Lung (tissue), 16 donors: ENCODE data around the gene BBS5. TPM values are rescaled to one million over a fixed set of nuclear protein-coding genes. Genes with fewer than 3 reads are reported as not detected.
A peak's percentile ranks its signal among the peaks of the same experiment; 100 is the strongest.
"Not testable (repeated sequence)": the region's sequence is repeated elsewhere in the genome, so short reads cannot be mapped to it uniquely, and the experiment has no call there.

Source experiments
- ATAC-seq: fragments of 200-7000 bp; cut with Tn5 transposase; one replicate; pipeline ENCODE4 v1.9.1; 2020; ENCODE audit warnings: moderate number of reproducible peaks; ENCODE audit not compliant: insufficient read depth, low FRiP score
- DNase-seq, 3 donors: peaks; one replicate each; pipeline ENCODE4 v3.0.0-alpha.2; 2013 to 2017
- H3K27ac ChIP-seq, 2 donors: one replicate each; pipeline ENCODE4 v1.5.1; 2013; ENCODE audit warnings: mild to moderate bottlenecking in 2 of 2, moderate library complexity in 2 of 2, control low read depth in 1 of 2, inconsistent platforms in 1 of 2, low read depth in 1 of 2, low read length in 1 of 2
- H3K27me3 ChIP-seq, 3 donors: one replicate each; pipeline ENCODE4 v1.5.1; 2013; ENCODE audit warnings: low read length in 2 of 3; ENCODE audit not compliant: control insufficient read depth in 3 of 3, insufficient read depth in 3 of 3
- H3K36me3 ChIP-seq, 4 donors: one replicate each; pipeline ENCODE4 v1.5.1; 2013; ENCODE audit warnings: low read length in 4 of 4, mild to moderate bottlenecking in 1 of 4, moderate library complexity in 1 of 4; ENCODE audit not compliant: control insufficient read depth in 4 of 4, insufficient read depth in 4 of 4
- H3K4me1 ChIP-seq, 5 donors: one replicate each; pipeline ENCODE4 v1.5.1; 2013; ENCODE audit warnings: low read length in 5 of 5, mild to moderate bottlenecking in 2 of 5, moderate library complexity in 1 of 5; ENCODE audit not compliant: control insufficient read depth in 5 of 5, insufficient read depth in 5 of 5
- H3K4me3 ChIP-seq: one replicate; pipeline ENCODE4 v1.5.1; 2013; ENCODE audit warnings: mild to moderate bottlenecking, control low read depth, moderate library complexity
- H3K9ac ChIP-seq, 2 donors: one replicate each; pipeline ENCODE4 v1.5.1; 2013; ENCODE audit warnings: low read length in 2 of 2, control low read depth in 1 of 2; ENCODE audit not compliant: insufficient read depth in 1 of 2
- H3K9me3 ChIP-seq, 4 donors: one replicate each; pipeline ENCODE4 v1.5.1; 2013; ENCODE audit warnings: low read length in 3 of 4, mild to moderate bottlenecking in 1 of 4, moderate library complexity in 1 of 4; ENCODE audit not compliant: control insufficient read depth in 4 of 4, insufficient read depth in 3 of 4
- CTCF ChIP-seq: IDR thresholded peaks from 2 replicates; pipeline ENCODE4 v1.5.1; 2012; ENCODE audit warnings: mild to moderate bottlenecking; ENCODE audit errors: control extremely low read depth, extremely low read depth
- WGBS, 2 donors: extraction: QIAGEN DNeasy Blood & Tissue Kit; methylation state at CpG; one replicate each; pipeline ENCODE4 v1.1.7; 2013; 5-methylcytosine and 5-hydroxymethylcytosine counted together
- long read RNA-seq, 5 donors: transcript quantifications; one replicate each; lab custom pipeline, GENCODE V29; 2026
- polyA plus RNA-seq, 2 donors: library from polyadenylated mRNA; stranded (reverse); fragments of 200-250 nt; gene quantifications; one replicate each; pipeline ENCODE4 v1.2.1, GENCODE V29; 2013
- total RNA-seq, 2 donors: library from RNA; depleted of rRNA in 1 of 2; stranded (reverse); fragments of >200 nt in 1 of 2; gene quantifications; one replicate each; pipeline ENCODE4 v1.2.1, GENCODE V29; 2014 to 2021
- donor health status: control.
- donor health status: control.
- donor health status: Bipolar disorder and iron deficiency.
- donor health status: healthy.
- donor health status: DM: yes; HTN: yes; CAD: no.

BBS5 gene
- 10 to 100 TPM; 12.5 to 22.5 TPM for total RNA-seq
- polyA plus RNA-seq, result 1 to 10 TPM; 5.1 to 5.5 TPM
- long read RNA-seq, donor 1, partial matches to known transcripts, result 0 of 4 reads
- long read RNA-seq, donor 1, other reads (novel, unspliced or antisense), result 0 of 4 reads
- long read RNA-seq, donor 2, partial matches to known transcripts, result 0 of 2 reads
- long read RNA-seq, donor 2, other reads (novel, unspliced or antisense), result 0 of 2 reads
- long read RNA-seq, donor 3, partial matches to known transcripts, result 0 of 4 reads
- long read RNA-seq, donor 3, other reads (novel, unspliced or antisense), result 0 of 4 reads
- long read RNA-seq, donor 4, result 0 reads
- long read RNA-seq, donor 5, partial matches to known transcripts, result 0 of 1 reads
- long read RNA-seq, donor 5, other reads (novel, unspliced or antisense), result 0 of 1 reads

- ATAC-seq (peak; percentile 92), DNase-seq (peak; percentile 86 to 92 (median 88))
- peak within 1 kb of the TSS; percentile 38 to 49 for H3K27ac ChIP-seq
- H3K27me3 ChIP-seq, result no peaks in the 10 kb centered on the region
- peaks cover 0 to 9% (median 0%) of the 10 kb centered on the region in 5 donors for H3K4me1 ChIP-seq
- 0 to 1% methylated on average over 71 of the region's 71 CpGs for WGBS, 2 donors
- peak within 1 kb of the TSS; percentile 63 to 80 for H3K9ac ChIP-seq
- no peaks in the 10 kb centered on the region for H3K9me3 ChIP-seq
- peak within 1 kb of the TSS; percentile 77 for H3K4me3 ChIP-seq
- peaks cover 7 to 10% (median 8%) of the 10 kb centered on the region in 4 donors for H3K36me3 ChIP-seq
- peak; percentile 26 for TF ChIP-seq CTCF
These were observed at the start of gene BBS5 for GRCh38 chr2:169479257-169480078. Gene BBS5 (plus strand): TSS chr2:169479494. CDS start chr2:169479554, 60 bp downstream.

GRCh38 chr2:169431772-169432171 is 47.5 kb upstream of the BBS5 start:
- H3K27ac ChIP-seq, H3K9ac ChIP-seq, H3K4me3 ChIP-seq, H3K27me3 ChIP-seq, ATAC-seq, DNase-seq, H3K9me3 ChIP-seq, H3K4me1 ChIP-seq, H3K36me3 ChIP-seq: not testable (repeated sequence)

- H3K27ac ChIP-seq, H3K9me3 ChIP-seq, H3K4me1 ChIP-seq, H3K4me3 ChIP-seq, H3K27me3 ChIP-seq, ATAC-seq, H3K36me3 ChIP-seq, H3K9ac ChIP-seq, DNase-seq: not testable (repeated sequence)
- 67 to 85% methylated on average over 1 of the region's 1 CpG for WGBS, 2 donors
These were observed 45.1 kb upstream of the BBS5 start for GRCh38 chr2:169434236-169434635.

- Histone ChIP-seq H3K36me3 (no peaks in the 10 kb centered on the region), H3K9me3 (no peaks in the 10 kb centered on the region), H3K27me3 (no peaks in the 10 kb centered on the region), H3K27ac (no peak overlapping the region), H3K4me3 (no peak overlapping the region), H3K4me1 (no peaks in the 10 kb centered on the region), H3K9ac (no peak overlapping the region)
- no peak for ATAC-seq
- TF ChIP-seq CTCF, result no peak
- 45 to 63% methylated on average over 3 of the region's 3 CpGs for WGBS, 2 donors
- no peak for DNase-seq
These were observed 40.7 kb upstream of the BBS5 start for GRCh38 chr2:169438466-169439072.
